Ureter (tissue), 1 donor: ENCODE measurements around the gene ATP6V1B1. TPM values are rescaled to one million over a fixed set of nuclear protein-coding genes. Genes with fewer than 3 reads are reported as not detected.
A peak's percentile ranks its signal among the peaks of the same experiment; 100 is the strongest.
"Not testable (repeated sequence)": the region's sequence is repeated elsewhere in the genome, so short reads cannot be mapped to it uniquely, and the experiment has no call there.

Source experiments
- DNase-seq: peaks from one replicate; pipeline ENCODE4 v3.0.0-alpha.2; 2020; ENCODE audit warnings: low spot score
- total RNA-seq: library from RNA; stranded (reverse); gene quantifications from one replicate; pipeline ENCODE4 v1.2.4, GENCODE V29; 2023
- donor health status: DM: yes; HTN: yes; CAD: no.

ATP6V1B1 gene
- total RNA-seq, 1 donor from 2014 or later, result 2.4 TPM

DNA sequence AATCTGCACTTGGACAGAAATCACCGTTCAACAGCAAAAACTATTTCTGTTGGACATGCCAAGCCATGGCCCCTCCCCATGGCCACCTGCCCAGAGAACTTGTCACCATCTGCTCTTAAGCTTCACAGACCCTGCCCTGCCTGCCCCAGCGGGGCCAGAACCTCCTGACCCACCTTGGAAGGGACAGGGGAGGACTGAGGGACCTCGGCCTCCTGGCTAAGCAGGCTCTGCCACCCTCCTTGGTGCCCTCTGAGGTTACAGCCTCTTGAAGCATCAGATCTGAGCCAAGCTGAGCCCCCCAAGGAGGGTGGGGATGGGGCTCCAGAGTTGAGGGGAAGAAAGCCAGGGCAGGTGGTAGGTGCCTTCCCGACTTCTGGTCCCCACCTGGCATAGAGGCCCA lies 52.5 kb downstream of the ATP6V1B1 start:
- no peak for DNase-seq

DNA sequence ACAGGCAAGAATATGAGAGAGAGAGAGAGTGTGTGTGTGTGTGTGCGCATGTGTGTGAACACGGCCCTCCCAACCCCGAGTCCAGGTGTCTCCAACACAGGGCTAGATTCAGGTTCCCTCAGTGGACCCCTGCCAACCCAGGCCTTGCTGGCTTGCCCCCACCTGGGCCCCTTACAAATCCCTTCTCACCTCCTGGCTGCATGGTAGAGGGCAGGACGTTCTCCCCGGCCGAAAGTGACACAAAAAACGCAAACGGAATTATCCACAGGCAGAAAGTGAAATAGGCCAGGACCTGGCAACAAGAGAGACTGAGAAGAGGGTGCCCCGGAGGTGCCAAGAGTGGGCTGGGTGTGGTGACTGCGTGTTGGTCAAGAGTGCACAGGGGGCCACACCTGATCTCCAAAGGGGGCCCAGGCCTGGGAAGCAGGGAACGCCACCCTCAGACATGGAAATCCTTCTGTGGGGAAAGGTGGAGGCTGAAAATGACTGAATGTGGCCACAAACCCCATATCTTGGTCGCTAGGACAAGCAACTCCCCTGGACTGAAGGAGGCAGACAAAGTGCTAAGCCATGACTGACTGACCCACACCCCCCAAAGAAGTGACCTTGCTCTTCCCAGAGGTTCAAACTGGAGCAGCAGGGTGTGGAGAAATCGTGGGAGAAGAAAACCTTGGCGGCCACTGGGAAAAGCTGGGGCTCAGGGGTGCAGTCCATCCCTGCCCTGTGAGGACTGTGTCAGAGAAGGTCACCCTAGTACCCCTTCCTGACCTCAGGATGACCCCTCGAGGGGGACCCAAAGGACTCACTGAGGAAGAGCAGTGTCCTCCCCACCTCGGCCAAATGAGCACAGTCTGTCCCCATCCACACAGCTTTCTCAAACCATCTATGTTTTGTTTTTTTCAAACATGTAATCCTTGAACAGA lies 53.3 kb downstream of the ATP6V1B1 start:
- DNase-seq, result no peak

DNA sequence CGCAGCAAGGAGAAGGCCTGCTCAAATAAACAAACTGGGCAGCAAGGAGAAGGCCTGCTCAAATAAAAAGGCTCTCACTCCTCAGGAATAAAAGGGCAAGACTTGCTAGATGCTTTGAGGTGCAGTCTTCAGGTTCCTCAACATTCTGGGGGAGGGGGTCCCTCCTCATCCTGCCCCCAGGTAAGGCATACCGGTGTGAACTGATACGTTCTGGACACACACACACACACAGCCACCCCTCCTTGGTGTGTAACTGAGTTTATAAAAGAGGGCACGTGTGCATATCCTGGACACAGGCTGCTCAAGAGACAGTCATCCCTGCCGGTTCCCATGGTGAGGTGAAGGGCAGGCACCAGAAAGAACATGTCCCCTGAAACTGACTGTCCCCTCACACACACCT lies 54.5 kb downstream of the ATP6V1B1 start:
- DNase-seq, result no peak

DNA sequence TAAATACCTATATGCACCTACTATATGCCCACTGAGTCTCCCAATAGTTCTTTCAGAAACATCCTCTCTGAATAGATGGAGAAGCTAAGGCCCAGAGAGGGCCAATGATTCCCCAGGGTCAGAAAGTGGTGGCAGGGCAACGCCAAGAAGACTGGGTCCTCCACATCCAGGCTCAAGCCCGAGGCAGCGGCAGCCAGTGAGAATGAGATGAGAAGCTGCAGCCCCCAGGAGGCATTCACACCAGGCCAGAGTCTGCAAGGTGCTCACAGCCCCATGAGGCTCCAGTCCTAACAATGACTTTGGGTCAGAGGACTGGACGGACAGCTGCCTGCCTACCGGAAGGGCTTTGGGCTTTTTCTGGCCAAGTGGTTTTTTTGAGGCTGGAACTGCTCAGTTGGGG lies 55.4 kb downstream of the ATP6V1B1 start:
- DNase-seq, result no peak

DNA sequence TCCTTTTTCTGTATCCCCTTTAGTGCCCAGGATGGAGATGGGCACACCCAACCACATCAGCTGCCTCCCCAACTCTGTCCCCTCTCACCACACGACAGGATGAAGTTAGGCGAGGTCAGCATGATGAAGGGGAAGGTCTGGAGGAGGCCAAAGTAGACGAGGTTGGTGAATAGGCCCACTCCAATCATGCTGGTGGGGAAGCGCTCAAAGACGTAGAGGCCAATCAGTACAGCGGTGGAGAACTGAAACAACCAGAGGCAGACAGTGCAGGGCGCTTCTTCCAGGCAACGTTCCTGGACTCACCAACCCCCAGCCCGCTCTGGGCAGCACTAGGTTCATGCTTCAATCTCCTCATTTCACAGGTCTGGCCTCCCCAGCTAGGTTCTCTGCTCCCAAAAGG lies 56.0 kb downstream of the ATP6V1B1 start:
- no peak for DNase-seq

DNA sequence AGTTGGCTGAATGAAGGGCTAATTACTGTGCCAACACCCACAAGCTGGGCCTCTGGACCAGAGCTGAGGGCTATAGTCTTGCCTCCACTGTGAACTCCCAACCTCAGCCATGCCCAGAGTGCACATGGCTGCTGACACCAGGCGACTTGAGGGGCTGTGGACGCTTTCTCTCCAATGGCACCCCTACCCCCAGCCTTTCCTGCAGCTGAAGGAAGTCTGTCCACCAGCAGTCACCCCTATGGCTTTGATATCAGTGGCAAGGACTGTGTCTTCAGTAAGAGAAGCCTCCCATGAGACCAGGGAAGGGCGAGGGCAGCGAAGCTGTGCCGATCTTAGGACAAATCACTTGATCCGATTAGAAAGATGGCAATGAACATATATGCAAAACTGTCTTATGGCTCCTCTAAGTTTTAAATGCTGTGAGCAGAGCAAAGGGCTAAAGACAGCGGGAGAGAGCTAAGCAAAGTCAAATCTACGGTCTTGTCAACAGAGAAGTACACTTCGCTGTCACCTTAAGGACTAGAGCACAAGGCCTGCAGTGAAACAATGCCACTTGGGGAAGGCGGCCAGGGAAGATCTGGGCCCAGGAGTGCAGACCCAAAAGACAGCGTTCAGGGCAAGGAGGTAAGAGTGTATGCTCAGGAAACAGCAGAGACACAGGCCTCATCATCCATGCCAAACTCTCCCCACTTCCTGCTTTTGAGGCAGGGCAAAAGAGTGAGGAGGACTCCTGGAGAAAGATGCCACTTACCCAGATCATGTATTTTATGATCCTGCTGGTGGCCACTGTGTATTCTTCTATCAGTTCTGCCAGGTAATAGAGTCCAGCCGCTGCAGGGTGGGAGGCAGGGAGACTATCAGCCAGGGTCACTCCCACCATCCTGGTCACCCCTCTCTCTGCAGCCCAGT lies 57.5 kb downstream of the ATP6V1B1 start:
- peak; percentile 31 for DNase-seq

DNA sequence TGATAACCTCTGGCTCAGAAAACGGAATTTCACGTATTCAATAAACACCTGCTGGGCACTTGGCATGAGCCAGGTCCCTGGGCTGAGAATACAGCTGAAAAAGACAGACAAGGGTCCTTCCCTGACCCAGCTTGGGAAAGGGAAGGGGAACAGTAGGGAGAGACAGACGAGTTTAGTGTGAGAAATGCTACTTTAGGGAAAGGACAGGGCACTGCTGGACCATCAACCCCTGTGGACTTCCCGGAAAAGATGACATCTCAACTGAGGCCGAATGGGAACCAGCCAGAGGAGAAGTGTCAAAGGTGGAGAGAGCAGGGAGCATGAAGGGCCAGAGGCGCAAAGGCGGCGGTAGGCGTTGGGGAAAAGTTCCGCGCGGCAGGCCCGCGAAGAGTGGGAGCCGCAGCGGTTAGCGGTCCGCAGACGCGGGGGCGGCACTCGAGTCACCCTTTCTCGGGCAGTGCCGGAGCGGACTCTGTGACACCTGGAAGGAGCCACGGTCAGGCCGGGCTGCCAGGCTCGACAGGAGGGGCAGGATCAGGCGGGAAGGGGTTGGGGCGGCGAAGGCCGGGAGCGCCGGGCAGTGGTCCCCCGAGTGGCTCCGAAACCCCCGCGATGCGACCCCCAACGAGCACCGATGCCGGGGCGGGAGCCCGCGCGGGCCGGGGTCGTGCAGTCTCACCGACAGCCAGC lies 58.5 kb downstream of the ATP6V1B1 start:
- peak; percentile 45 for DNase-seq

DNA sequence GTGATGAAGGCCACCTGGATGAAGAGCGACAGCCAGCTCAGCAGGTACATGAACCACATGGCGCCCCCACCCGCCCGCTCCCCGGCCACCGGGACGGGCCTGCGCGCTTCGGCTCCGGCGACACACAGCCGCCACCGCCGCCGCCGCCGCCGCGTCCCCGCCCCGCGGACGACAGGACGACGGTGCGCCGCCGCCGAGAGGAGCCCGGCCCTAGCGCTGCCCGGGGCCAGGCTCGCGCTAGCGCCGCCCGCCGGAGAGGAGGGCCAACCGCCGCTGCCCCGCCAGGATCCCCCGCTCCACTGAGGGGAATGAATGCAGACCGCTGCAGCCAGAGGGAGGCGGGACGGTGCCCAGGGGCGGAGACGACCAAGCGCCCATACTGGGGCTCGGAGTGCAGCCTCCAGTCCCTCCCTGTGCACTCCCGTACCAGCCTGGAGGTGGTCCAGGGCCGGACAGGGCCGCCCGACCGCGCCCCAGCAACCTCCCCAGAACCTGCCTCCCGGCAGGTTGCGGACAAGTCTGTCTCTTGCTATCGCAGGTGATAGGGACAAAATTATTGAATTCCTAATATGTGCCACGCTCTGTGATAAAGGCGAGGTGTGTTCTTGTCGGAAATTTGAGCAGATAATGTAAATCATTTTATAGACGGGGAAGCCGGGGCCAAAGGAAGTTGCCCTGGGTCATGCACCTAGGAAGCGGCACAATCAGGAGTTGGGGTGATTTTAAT lies 59.2 kb downstream of the ATP6V1B1 start, which contains the start of gene TEX261:
TSS of gene TEX261 (minus strand) at position 175 of the 727 bp plus-strand sequence. CDS start at position 59, 116 bp downstream.
- peak; percentile 87 for DNase-seq

DNA sequence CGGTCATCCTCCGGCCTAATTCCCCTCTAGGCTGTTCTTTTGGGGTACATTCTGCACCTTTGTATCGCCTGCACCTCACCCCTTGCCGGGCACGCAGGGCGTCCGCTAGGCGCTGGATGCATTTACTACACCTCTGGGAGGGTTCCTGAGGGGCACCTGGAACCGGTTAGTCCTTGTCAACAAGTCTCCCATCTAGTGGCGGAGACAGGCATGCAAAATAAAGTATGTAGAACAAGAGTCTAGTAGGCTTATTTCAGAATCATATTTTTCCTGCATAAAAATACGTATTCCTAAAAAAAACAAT lies 59.7 kb downstream of the ATP6V1B1 start:
- DNase-seq, result peak; percentile 53

DNA sequence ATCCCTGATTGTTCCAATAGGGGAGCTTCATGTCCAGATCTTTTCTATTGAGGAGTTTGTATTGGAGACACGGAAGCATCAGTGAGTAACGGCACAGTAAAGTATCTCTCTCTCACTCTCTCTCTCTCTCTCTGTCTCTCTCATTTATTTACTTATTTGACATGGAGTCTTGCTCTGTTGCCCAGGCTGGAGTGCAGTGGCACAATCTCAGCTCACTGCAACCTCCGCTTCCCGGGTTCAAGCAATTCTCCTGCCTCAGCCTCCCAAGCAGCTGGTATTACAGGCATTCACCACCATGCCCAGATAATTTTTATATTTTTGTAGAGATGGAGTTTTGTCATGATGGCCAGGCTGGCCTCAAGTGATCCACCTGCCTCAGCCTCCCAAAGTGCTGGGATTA lies 63.2 kb downstream of the ATP6V1B1 start:
- DNase-seq, result not testable (repeated sequence)

DNA sequence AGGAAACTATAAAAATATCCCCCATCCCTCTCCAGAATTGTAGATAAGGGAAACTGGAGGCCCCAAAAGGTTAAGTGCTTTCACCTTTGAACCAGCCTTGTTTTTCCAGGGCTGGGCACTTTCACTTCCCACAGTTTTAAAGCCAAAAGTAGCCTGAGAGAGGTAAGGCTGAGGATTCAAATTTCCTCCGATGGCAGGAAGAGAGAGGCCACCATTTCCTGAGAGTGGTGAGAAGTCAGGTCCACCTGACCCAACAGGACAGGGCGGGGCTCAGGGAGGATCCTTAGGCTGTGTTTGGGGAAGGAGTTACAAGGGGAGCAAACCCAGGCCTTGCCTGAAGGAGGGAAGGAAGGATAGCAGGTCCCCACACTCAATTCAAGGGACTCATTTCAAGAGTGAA lies 63.7 kb downstream of the ATP6V1B1 start:
- no peak for DNase-seq

DNA sequence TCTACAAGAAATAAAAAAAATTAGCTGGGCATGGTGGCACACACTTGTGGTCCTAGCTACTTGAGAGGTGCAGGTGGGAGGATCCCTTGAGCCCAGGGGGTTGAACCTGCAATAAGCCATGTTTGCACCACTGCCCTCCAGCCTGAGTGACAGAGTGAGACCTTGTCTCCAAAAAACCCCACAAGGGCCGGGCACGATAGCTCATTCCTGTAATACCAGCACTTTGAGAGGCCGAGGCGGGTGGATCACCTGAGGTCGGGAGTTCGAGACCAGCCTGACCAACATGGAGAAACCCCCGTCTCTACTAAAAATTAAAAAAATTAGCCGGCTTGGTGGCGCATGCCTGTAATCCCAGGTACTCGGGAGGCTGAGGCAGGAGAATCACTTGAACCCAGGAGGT lies 64.2 kb downstream of the ATP6V1B1 start:
- DNase-seq, result peak; percentile 30

DNA sequence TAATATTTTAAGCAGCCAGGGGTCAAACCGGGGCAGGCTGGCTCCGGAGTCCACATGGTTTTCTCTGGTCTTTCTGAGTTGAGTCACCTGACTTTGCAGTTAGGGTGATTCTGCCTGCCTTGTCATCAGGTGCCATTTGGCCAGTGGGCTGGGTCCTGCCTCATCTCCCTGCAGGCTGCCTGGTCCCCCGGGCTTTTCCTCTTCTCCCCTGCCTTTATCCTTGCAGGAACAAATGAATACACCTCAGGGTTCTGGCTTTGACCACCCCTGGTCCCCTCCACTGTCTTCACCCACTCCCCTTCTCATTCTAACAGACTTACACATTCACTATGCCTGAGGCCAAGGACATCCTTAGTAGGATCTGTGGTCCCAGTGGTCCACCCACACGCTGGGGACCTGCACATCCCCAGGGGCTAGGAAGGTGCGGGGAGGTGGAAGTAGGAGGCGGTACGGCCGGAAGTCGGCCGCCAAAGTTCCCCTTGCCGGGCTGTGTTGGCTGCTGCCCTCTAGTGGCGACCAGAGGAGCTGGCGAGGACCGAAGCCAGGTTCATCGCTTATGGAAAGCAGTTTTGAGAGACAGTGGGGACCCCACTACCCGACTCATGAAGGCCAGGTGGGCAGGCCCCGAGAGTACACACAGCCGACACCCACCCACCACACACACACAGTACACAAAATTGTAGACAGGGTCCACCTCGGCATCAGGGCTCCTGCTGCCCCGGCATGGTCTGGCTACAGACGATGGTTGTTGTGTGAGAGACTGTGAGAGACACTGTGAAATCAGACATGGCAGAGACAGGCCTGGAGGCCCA lies 65.3 kb downstream of the ATP6V1B1 start:
- DNase-seq, result peak; percentile 74

DNA sequence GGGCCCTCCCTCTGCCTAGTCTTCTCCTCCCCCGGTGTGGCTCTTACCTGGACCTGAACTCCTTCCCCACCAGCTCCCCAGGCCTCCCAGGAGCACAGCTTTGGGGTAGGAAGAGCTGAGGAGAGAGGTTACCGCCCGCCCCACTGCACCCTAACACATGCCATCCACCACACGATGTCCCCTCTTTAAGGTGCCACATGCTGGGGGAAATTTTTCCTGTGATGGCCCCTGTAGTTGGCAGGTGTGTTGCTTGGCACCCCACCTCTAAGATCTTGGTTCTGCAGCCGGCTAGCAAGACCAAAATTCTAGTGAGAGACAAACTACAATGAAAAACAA lies 65.9 kb downstream of the ATP6V1B1 start:
- no peak for DNase-seq

DNA sequence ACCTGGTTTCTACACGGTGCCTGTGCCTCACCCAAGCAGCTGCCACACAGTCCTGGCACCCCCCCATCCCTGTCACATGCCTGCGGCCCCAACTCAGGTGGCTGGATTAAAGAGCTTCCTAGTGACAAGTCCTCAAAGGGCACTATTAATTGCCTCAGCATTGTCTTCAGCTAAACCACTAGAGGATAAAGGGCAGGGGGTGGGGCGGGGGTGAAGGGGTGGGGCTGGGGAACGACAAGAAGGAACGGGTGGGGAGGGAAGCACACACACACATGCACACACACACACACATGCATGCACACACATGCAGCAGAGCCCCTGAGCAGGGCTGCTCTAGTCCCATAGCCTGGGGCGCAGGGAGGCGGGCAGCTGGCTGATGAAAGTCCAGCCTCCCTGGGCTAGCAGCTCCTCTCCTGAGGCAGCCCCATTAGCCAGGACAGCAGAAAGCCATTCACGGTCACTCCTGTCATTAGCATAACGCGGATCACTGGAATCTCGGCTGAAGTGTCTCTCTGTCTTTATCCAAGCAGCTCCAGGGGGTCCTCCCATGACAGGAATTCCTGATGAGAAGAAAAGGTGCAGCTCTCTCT lies 66.4 kb downstream of the ATP6V1B1 start:
- no peak for DNase-seq

DNA sequence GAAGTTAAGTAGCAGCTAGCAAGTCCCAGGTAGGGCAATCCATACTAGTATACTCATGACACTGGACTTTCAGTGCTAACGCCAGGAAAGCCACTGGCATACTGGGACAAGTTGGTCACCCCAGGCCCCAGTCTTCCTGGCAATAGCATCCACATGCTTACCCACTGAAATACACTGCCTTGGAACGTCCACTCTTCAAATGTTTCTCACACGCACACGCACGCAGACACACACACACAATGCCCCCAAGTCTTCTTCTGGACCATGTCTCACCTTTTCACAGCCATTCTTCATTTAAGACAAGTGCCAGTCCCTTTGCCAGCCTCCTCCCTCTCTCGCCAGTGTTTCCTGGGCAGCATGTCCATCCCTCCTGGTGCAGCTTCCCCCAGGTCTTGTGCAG lies 67.7 kb downstream of the ATP6V1B1 start:
- DNase-seq, result no peak

DNA sequence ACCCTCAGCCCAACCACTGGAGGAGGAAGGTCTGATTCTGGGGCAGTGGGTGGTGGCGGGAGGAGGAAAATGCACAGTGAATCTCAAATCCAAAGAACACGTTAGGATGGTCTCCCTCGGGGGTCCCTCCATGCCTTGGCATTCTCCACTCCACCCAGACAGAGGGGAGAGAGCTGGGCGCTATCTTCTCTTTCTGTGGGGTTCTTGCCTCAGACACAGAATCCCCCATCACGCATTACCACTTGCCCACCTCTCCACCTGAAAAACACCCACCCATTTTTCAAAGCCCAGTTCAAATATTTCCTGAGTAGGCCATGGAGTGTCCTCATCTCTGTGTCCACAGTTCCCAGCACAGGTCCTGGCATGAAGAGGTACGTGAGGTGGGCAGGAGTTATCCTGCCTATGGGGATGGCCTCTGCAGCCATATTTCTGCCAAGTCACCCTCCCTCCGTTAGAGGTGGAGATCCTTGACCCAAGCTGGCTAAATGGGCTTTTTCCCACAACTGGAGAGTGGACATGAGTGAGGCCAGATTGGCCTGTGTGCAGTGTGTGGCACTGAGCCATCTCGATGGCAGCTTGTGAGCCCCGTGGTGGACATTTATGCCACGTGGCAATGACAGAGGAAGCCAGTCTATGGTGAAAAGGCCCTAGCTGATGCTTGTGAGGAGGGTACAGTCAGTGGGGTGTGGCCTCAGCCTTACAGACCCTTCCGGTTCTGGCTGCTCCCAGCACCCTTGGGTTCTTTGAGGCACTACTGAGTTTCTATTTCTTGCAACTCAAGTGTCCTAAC lies 68.5 kb downstream of the ATP6V1B1 start:
- DNase-seq, result no peak

DNA sequence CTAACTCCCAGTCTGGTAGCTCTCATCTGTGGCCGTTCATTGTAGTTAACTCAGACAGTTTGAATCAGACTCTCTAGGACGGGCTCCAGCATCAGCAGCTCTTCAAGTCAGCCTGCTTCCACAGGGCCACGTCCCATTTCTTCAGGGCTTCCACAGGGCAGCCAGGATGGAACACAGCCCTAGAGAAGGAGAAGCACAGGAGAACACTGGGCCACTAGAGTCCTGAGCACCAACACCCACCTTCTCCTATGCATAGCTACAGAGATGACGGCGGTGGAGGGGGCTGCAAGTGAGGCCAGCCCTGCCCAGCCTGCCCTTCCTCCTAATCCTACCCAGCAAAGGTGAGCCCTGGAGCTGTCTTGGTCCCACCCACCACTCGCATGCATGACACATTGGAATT lies 69.2 kb downstream of the ATP6V1B1 start:
- no peak for DNase-seq
